K562 (cell line): ENCODE measurements around the gene STX1A. TPM values are rescaled to one million over a fixed set of nuclear protein-coding genes. Genes with fewer than 3 reads are reported as not detected.

Experiments
- ATF1 ChIP-seq, 2 experiments: fragments of 450-650 bp in 1 of 2; IDR thresholded peaks; 2 replicates each; pipeline ENCODE4 v1.6.1; 2016; ENCODE audit warnings: missing compliant biosample characterization in 1 of 2, missing genetic modification characterization in 1 of 2
- CHD4 ChIP-seq: fragments of 200-600 bp; sonication (generic); IDR thresholded peaks from 3 replicates; pipeline ENCODE4 v1.6.1; 2012; ENCODE audit warnings: low read depth, mild to moderate bottlenecking, mixed read lengths, low read length, inconsistent platforms; ENCODE audit not compliant: insufficient read depth, insufficient replicate concordance, poor library complexity, severe bottlenecking
- CREB3L1 ChIP-seq: fragments of 450-650 bp; IDR thresholded peaks from 2 replicates; pipeline ENCODE4 v1.6.1; 2014; ENCODE audit warnings: low read depth, mild to moderate bottlenecking, moderate library complexity, borderline replicate concordance
- CTBP1 ChIP-seq: fragments of 450-650 bp; IDR thresholded peaks from 2 replicates; pipeline ENCODE4 v1.6.1; 2016; ENCODE audit warnings: borderline replicate concordance
- E2F1 ChIP-seq: sonication (generic); formaldehyde crosslinking; IDR thresholded peaks from 2 replicates; pipeline ENCODE4 v1.8.1; 2023; ENCODE audit warnings: mild to moderate bottlenecking, missing genetic modification reagents, moderate library complexity
- EZH2 ChIP-seq: IDR thresholded peaks from 2 replicates; pipeline ENCODE4 v1.6.1; 2012; ENCODE audit warnings: low read depth, mild to moderate bottlenecking, inconsistent platforms, low read length, borderline replicate concordance
- FOXK2 ChIP-seq, 2 experiments: fragments of 450-650 bp; IDR thresholded peaks in 1 of 2; conservative IDR thresholded peaks in 1 of 2; 2 replicates each; pipeline ENCODE4 v1.6.1; 2016; ENCODE audit warnings: low read depth in 2 of 2, mild to moderate bottlenecking in 1 of 2
- GABPB2 ChIP-seq: fragments of 250-450 bp; sonication (Bioruptor Pico); conservative IDR thresholded peaks from 2 replicates; pipeline ENCODE4 v1.5.1; 2021; ENCODE audit warnings: mild to moderate bottlenecking
- HDAC8 ChIP-seq: fragments of 450-650 bp; IDR thresholded peaks from 2 replicates; pipeline ENCODE4 v1.6.1; 2016; ENCODE audit warnings: mild to moderate bottlenecking, missing genetic modification characterization, moderate library complexity, missing compliant biosample characterization
- KLF1 ChIP-seq: fragments of 450-650 bp; IDR thresholded peaks from 2 replicates; pipeline ENCODE4 v1.6.1; 2016; ENCODE audit warnings: missing genetic modification characterization, missing compliant biosample characterization
- LCOR ChIP-seq: sonication (generic); formaldehyde crosslinking; IDR thresholded peaks from 2 replicates; pipeline ENCODE4 v1.8.0; 2022; ENCODE audit warnings: mild to moderate bottlenecking, missing genetic modification reagents
- MEF2A ChIP-seq: IDR thresholded peaks from 2 replicates; pipeline ENCODE4 v1.6.1; 2011; ENCODE audit warnings: low read depth, mild to moderate bottlenecking, low read length, moderate library complexity; ENCODE audit not compliant: control insufficient read depth
- MIER1 ChIP-seq: fragments of 450-650 bp; IDR thresholded peaks from 2 replicates; pipeline ENCODE4 v1.6.1; 2016; ENCODE audit warnings: antibody characterized with exemption, mild to moderate bottlenecking, low read depth
- MTA1 ChIP-seq: fragments of 450-650 bp; IDR thresholded peaks from 2 replicates; pipeline ENCODE4 v1.6.1; 2017; ENCODE audit warnings: borderline replicate concordance
- MYBL2 ChIP-seq, 2 experiments: fragments of 450-650 bp in 1 of 2; sonication (generic) in 1 of 2; formaldehyde crosslinking in 1 of 2; IDR thresholded peaks; 2 replicates each; pipeline versions ENCODE4 v1.6.1 to v1.8.1; 2017 to 2022; ENCODE audit warnings: borderline replicate concordance in 1 of 2, inconsistent platforms in 1 of 2, low read depth in 1 of 2, mild to moderate bottlenecking in 1 of 2, missing genetic modification reagents in 1 of 2, moderate library complexity in 1 of 2
- NFYB ChIP-seq: IDR thresholded peaks from 2 replicates; pipeline ENCODE4 v1.6.1; 2011; ENCODE audit warnings: mild to moderate bottlenecking, moderate library complexity; ENCODE audit not compliant: insufficient read length; ENCODE audit errors: extremely low read depth
- NR2F6 ChIP-seq: fragments of 450-650 bp; formaldehyde crosslinking; IDR thresholded peaks from 2 replicates; pipeline ENCODE4 v1.4.0; 2020; ENCODE audit warnings: mild to moderate bottlenecking
- TARDBP ChIP-seq: fragments of 450-650 bp; IDR thresholded peaks from 2 replicates; pipeline ENCODE4 v1.6.1; 2016
- TOE1 ChIP-seq, 2 experiments: fragments of 450-650 bp in 1 of 2; sonication (generic) in 1 of 2; formaldehyde crosslinking in 1 of 2; IDR thresholded peaks; 2 replicates each; pipeline versions ENCODE4 v1.7.1 to v1.8.0; 2016 to 2022; ENCODE audit warnings: borderline replicate concordance in 2 of 2, mild to moderate bottlenecking in 2 of 2, antibody characterized with exemption in 1 of 2, inconsistent platforms in 1 of 2, low read depth in 1 of 2, missing genetic modification reagents in 1 of 2, moderate library complexity in 1 of 2
- ZBTB1 ChIP-seq: sonication (generic); formaldehyde crosslinking; IDR thresholded peaks from 2 replicates; pipeline ENCODE4 v1.8.1; 2023; ENCODE audit warnings: missing genetic modification reagents, low read depth, mild to moderate bottlenecking, borderline replicate concordance
- ZBTB26 ChIP-seq: fragments of 450-650 bp; formaldehyde crosslinking; IDR thresholded peaks from 2 replicates; pipeline ENCODE4 v1.4.0; 2022; ENCODE audit warnings: missing genetic modification characterization
- ZEB2 ChIP-seq: fragments of 450-650 bp; IDR thresholded peaks from 2 replicates; pipeline ENCODE4 v1.6.1; 2016
- ZFP36 ChIP-seq: fragments of 150-350 bp; IDR thresholded peaks from 2 replicates; pipeline ENCODE4 v1.6.1; 2018; ENCODE audit warnings: low read length, low read depth; ENCODE audit not compliant: partially characterized antibody
- polyA plus RNA-seq, 8 experiments: library from polyadenylated mRNA; depleted of rRNA in 4 of 8; stranded (reverse) in 5 of 8; unstranded in 3 of 8; fragments of >200 nt; fragmentation: Nextera tagmentation in 2 of 8; fragmentation: Illumina TruSeq in 1 of 8; extraction: Ambion mirVana in 2 of 8; extraction: Trizol in 1 of 8; gene quantifications; 2 replicates each; pipeline versions ENCODE4 v1.2.1 to v1.2.3, GENCODE V29; 2011 to 2014; ENCODE audit warnings: inconsistent platforms in 1 of 8, missing spikeins in 1 of 8
- total RNA-seq, 7 experiments: library from RNA; depleted of rRNA in 6 of 7; stranded (reverse); fragments of >200 nt in 6 of 7; fragmentation: Illumina TruSeq in 2 of 7; extraction: Trizol in 2 of 7; gene quantifications; 2 replicates each; pipeline versions ENCODE4 v1.2.1 to v1.2.3, GENCODE V29; 2011 to 2021; ENCODE audit warnings: low replicate concordance in 1 of 7

Gene STX1A
- total and polyA plus RNA-seq, 9 of the 15 experiments (the other 6 are each of a cell fraction or from before 2014, with no cell fraction given): 0.04 to 15.1 (median 6.3) TPM

- TF ChIP-seq ZBTB26 (CRISPR knock-in tag) (no peak), HDAC8 (tag) (no peak), MIER1 (peak; percentile 66; the same call in 1 of the 2 replicates), E2F1 (CRISPR knock-in tag) (0 out of 2 replicates have a peak, but pooled peaks have one; percentile 47), FOXK2 (conservative IDR thresholded peaks at IDR 0.05 in 1 of 2, IDR thresholded peaks at IDR 0.05 in 1 of 2; ENCODE audit: low read depth in 2 of 2) (peak in 1 of 2 experiments; percentile 50; a peak in 2 of 4 replicates), CHD4 (peak; percentile 100), KLF1 (tag) (peak; percentile 65; the same call in 1 of the 2 replicates), TARDBP (peak; percentile 49; the same call in 1 of the 2 replicates), CREB3L1 (peak; percentile 39; the same call in 1 of the 2 replicates), LCOR (CRISPR knock-in tag) (peak; percentile 60; the same call in 1 of the 2 replicates), GABPB2 (CRISPR knock-in tag) (no peak), ZBTB1 (CRISPR knock-in tag) (no peak), MYBL2 (IDR thresholded peaks at IDR 0.05; ENCODE audit: low read depth) (no peak), MYBL2 (CRISPR knock-in tag; IDR thresholded peaks at IDR 0.05; ENCODE audit: borderline replicate concordance) (no peak), MEF2A (0 out of 2 replicates have a peak, but pooled peaks have one; percentile 24), ZEB2 (no peak), EZH2 (no peak), ZFP36 (peak; percentile 44), ATF1 (CRISPR knock-in tag; IDR thresholded peaks at IDR 0.05) (no peak), ATF1 (tag; IDR thresholded peaks at IDR 0.05) (peak; percentile 65), CTBP1 (peak; percentile 91), NFYB (no peak), TOE1 (IDR thresholded peaks at IDR 0.05; ENCODE audit: borderline replicate concordance) (peak; percentile 66; the same call in 1 of the 2 replicates), TOE1 (CRISPR knock-in tag; IDR thresholded peaks at IDR 0.05; ENCODE audit: borderline replicate concordance, low read depth) (no peak), NR2F6 (CRISPR knock-in tag) (no peak), MTA1 (0 out of 2 replicates have a peak, but pooled peaks have one; percentile 38)
These were observed 51.9 kb downstream of the STX1A start, which contains the start of gene VPS37D (continued) for GRCh38 chr7:73667344-73668102.
